Central memory CD8-positive, alpha-beta T cell (primary cell): ENCODE results near the gene CYP4F12.
"Not testable (repeated sequence)": the region's sequence is repeated elsewhere in the genome, so short reads cannot be mapped to it uniquely, and the experiment has no call there.

Source experiments
- ATAC-seq: fragments of 150-1000 bp; cut with Tn5 transposase; replicated peaks from 2 replicates; pipeline ENCODE4 v1.10.0; 2022; ENCODE audit warnings: mild to moderate bottlenecking, moderate FRiP score, moderate number of reproducible peaks; ENCODE audit not compliant: poor library complexity, severe bottlenecking; ENCODE audit errors: extremely low read depth
- DNase-seq, 2 donors: peaks; one replicate each; pipeline ENCODE4 v3.0.0; 2021; ENCODE audit warnings: low spot score in 2 of 2
- H3K27ac Mint-ChIP-seq: one replicate; pipeline ENCODE4 v1.8.0; 2022; ENCODE audit warnings: low read depth, mild to moderate bottlenecking, moderate library complexity, mixed read lengths
- H3K27me3 Mint-ChIP-seq: one replicate; pipeline ENCODE4 v1.8.0; 2022; ENCODE audit warnings: mixed read lengths
- H3K36me3 Mint-ChIP-seq: one replicate; pipeline ENCODE4 v1.8.0; 2022; ENCODE audit warnings: mild to moderate bottlenecking, moderate library complexity, mixed read lengths; ENCODE audit not compliant: insufficient read depth
- H3K4me1 Mint-ChIP-seq: one replicate; pipeline ENCODE4 v1.8.0; 2022; ENCODE audit warnings: mixed read lengths
- H3K4me3 Mint-ChIP-seq: one replicate; pipeline ENCODE4 v1.8.0; 2022; ENCODE audit warnings: mild to moderate bottlenecking, moderate library complexity, mixed read lengths
- H3K9me3 Mint-ChIP-seq: one replicate; pipeline ENCODE4 v1.8.0; 2022; ENCODE audit warnings: mixed read lengths

Gene CYP4F12

DNA sequence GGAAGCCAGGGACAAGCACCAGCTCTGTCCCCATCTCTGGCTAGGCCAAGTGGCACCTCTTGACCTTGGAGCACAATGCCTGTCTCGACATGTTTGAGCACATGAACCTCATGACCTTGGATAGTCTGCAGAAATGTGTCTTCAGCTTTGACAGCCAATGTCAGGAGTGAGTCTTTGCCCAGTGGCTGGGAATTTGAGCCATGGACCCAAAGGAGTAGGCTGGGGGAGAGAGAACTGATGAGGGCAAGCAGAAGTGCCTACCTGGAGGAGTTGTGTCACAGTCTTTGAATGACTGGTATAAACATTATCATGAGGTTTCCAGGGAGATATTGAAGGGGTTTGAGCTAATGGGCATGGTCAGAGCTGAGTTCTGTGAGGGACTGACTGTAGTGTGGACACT, 6.7 kb upstream of the CYP4F12 start:
- H3K4me3 Mint-ChIP-seq, result no peak overlapping the region
- ATAC-seq, result no peak
- no peak overlapping the region for H3K27ac Mint-ChIP-seq
- no peaks in the 10 kb centered on the region for H3K36me3 Mint-ChIP-seq
- no peak for DNase-seq
- H3K4me1 Mint-ChIP-seq, result no peaks in the 10 kb centered on the region
- no peaks in the 10 kb centered on the region for H3K9me3 Mint-ChIP-seq
- H3K27me3 Mint-ChIP-seq, result peaks cover 28% of the 10 kb centered on the region

DNA sequence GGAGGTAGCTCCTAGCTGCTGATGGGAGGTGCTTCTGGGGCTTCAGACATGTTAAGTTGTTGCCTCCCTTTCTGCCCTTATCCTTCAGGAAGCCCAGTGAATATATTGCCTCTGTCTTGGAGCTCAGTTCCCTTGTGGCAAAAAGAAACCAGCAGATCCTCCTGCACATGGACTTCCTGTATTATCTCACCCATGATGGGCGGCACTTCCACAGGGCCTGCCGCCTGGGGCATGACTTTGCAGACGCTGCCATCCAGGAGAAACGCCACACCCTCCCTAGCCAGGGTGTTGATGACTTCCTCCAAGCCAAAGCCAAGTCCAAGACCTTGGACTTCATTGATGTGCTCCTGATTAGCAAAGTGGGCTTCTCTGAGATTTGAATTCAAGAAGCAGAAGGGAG, 6.0 kb upstream of the CYP4F12 start:
- Mint-ChIP-seq H3K27me3 (peaks cover 21% of the 10 kb centered on the region), H3K4me3 (no peak overlapping the region), H3K9me3 (no peaks in the 10 kb centered on the region), H3K36me3 (no peaks in the 10 kb centered on the region), H3K27ac (no peak overlapping the region), H3K4me1 (no peaks in the 10 kb centered on the region)
- DNase-seq, result no peak
- ATAC-seq, result no peak

DNA sequence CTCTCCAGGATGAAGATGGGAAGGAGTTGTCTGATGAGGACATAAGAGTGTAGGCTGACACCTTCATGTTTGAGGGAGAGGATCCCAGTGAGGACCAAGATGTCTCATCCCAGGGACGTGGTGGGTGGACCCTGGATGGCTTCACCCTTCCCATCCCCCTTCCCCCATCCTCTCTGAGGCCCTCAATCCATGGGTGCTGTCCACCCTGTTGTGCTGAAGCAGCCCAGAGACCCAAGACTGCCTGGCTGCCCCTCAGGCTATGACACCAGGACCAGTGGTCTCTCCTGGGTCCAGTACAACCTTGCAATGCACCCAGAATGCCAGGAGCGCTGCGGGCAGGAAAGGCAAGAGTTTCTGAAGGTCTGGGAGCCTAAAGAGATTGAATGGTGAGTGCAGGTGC, 3.4 kb upstream of the CYP4F12 start:
- Mint-ChIP-seq H3K27me3 (no peaks in the 10 kb centered on the region), H3K9me3 (no peaks in the 10 kb centered on the region), H3K27ac (no peak overlapping the region), H3K4me1 (peaks cover 10% of the 10 kb centered on the region), H3K36me3 (no peaks in the 10 kb centered on the region), H3K4me3 (no peak overlapping the region)
- ATAC-seq, result no peak
- DNase-seq, result no peak

DNA sequence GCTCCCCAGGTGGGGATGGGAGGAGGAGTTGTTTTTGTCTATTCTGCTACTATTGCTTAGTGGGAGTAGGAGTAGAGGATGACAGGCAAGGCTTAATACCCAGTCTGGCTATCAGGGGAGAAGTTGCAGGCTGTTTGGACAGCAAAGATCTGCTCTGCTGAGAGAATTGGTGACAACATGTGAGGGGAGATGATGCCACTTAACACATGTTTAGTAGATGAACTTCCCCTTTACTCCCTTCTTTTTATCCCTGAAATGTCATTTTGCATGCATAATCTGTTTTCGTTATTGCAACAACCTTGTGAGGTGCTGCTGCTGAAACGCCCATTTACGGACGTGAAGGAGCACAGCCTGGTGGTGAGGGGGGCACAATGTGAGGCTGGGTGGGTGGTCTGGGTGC, 3.0 kb upstream of the CYP4F12 start:
- H3K27me3 Mint-ChIP-seq, result no peaks in the 10 kb centered on the region
- no peaks in the 10 kb centered on the region for H3K9me3 Mint-ChIP-seq
- ATAC-seq (no peak), DNase-seq (no peak)
- H3K27ac Mint-ChIP-seq, result no peak overlapping the region
- no peaks in the 10 kb centered on the region for H3K36me3 Mint-ChIP-seq
- peaks cover 10% of the 10 kb centered on the region for H3K4me1 Mint-ChIP-seq
- no peak overlapping the region for H3K4me3 Mint-ChIP-seq

DNA sequence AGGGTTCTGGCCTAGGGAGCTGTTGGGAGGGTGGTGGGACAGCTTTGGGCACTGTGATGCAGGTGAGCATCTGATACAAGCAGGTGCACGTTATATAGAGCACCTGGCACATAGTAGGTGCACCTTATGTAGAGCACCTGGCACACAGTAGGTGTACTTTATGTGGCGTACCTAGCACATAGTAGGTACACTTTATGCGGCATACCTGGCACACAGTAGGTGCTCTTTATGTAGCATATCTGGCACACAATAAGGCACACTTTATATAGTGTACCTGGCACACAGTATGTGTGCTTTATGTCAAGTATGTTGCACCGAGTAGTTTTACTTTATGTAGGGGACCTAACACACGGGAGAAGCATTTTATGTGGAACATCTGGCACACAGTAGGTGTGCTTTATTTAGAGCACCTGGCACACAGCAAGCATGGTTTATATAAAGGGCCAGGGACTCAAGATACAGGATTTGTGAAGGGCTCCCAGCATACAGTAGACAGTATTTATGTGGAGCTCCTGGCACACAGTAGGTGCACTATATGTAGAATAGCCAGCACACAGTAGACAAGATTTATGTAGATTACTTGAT, 1.6 kb upstream of the CYP4F12 start:
- DNase-seq (no peak), ATAC-seq (no peak)
- H3K4me1 Mint-ChIP-seq, result peaks cover 10% of the 10 kb centered on the region
- no peak overlapping the region for H3K27ac Mint-ChIP-seq
- H3K4me3 Mint-ChIP-seq, result no peak overlapping the region
- H3K36me3 Mint-ChIP-seq, result peaks cover 2% of the 10 kb centered on the region
- no peaks in the 10 kb centered on the region for H3K27me3 Mint-ChIP-seq
- no peaks in the 10 kb centered on the region for H3K9me3 Mint-ChIP-seq

DNA sequence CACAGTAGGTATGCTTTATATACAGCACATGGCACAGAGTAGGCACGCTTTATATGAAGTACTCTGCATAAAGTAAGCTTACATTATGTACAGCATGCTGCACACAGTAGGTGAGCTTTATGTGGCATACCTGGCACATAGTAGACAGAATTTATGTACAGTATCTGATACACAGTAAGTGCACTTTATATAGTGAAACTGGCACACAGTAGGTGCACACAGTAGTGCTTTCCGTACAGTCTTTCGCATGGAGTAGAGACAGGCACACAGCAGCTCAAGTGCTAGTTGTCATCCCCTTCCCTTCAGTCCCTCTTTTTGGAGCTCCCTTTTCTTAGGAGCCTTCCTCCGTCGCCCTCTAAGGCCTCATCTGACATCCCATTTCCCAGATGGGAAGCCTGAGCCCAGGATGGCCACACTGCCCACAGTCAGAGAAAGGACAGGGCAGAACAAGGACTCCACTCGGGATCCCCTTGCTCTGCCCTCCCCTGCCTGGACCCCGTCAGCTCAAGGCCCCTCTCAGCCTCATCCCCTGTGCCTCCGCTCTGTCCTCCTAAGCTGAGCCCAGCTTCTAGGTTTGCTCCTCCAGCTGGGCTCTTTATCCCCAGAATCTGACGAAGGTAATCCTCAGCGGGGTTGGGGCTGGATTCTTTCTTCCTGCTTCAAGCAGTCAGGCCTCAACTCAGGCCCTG, 852 bp upstream of the CYP4F12 start:
- ATAC-seq (no peak), DNase-seq (no peak)
- Mint-ChIP-seq H3K27me3 (no peaks in the 10 kb centered on the region), H3K9me3 (no peaks in the 10 kb centered on the region), H3K36me3 (peaks cover 2% of the 10 kb centered on the region), H3K4me1 (peaks cover 10% of the 10 kb centered on the region), H3K27ac (peak overlapping the region; percentile 26), H3K4me3 (no peak overlapping the region)

DNA sequence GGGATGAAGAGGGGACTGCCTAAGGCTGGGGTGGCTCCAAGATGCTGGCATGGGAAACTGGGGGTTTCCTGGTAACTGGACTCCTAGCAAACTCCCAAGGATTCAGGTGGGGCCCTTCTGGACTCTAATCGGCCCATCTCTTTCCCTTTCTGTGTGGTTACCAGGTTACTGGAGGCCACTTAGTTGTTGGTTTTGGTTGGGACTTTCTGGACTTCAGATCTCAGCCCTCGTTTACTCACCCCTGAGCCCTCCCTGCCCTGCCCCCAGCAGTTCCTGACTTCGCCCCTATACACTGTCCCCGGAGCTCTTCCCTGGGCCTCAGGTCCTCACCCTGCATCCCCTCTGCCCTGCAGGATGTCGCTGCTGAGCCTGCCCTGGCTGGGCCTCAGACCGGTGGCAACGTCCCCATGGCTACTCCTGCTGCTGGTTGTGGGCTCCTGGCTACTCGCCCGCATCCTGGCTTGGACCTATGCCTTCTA, 328 bp downstream of the CYP4F12 start:
- peak overlapping the region; percentile 26 for H3K27ac Mint-ChIP-seq
- H3K27me3 Mint-ChIP-seq, result no peaks in the 10 kb centered on the region
- peaks cover 2% of the 10 kb centered on the region for H3K36me3 Mint-ChIP-seq
- DNase-seq (no peak), ATAC-seq (peak; percentile 75)
- H3K4me1 Mint-ChIP-seq, result peaks cover 17% of the 10 kb centered on the region
- H3K9me3 Mint-ChIP-seq, result peaks cover 9% of the 10 kb centered on the region
- no peak overlapping the region for H3K4me3 Mint-ChIP-seq

DNA sequence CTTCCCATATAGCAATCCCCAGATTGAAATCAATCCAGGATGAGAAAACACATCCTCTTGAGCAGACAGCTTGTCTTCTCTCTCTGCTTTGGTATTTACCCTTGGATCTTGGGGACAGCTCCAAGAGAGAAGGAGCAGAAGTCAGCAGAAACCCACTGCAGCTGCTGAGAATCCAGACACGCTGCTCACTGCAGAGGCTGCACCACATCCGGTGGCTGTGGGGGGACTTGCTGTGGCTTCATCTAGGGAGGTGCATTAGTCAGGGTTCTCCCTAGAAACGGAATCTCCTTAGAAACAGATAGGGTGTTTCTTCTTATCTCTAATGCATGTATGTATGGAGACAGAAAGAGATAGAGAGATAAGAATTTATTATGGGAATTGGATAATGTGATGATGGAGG, 2.7 kb downstream of the CYP4F12 start:
- ATAC-seq, result no peak
- H3K4me3 Mint-ChIP-seq, result no peak overlapping the region
- no peak overlapping the region for H3K27ac Mint-ChIP-seq

DNA sequence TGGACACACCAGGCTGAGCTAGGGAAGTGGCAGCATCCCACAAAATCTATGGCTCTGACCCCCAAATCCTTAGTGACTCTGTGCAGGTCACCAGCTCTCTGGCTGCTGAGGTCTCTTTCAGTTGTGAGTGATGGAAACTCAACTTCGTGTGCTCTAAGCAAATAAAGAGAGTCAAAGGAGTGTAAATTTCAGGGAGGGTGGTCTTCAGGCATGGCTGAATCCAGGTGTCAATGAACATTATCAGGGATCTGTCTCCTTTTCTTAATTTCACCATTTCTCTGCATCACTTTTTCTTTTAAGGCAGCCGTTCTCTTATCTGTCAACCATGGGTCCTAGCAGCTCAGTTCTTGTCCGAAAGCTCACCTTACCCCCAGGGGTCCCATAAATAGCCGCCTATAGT, 6.2 kb downstream of the CYP4F12 start:
- DNase-seq, result no peak
- peaks cover 9% of the 10 kb centered on the region for H3K9me3 Mint-ChIP-seq
- H3K27ac Mint-ChIP-seq, result no peak overlapping the region
- ATAC-seq, result no peak
- H3K27me3 Mint-ChIP-seq, result peaks cover 32% of the 10 kb centered on the region
- peaks cover 7% of the 10 kb centered on the region for H3K4me1 Mint-ChIP-seq
- no peak overlapping the region for H3K4me3 Mint-ChIP-seq
- peaks cover 4% of the 10 kb centered on the region for H3K36me3 Mint-ChIP-seq

More for the DNA sequence above, 2.7 kb downstream of the CYP4F12 start:
- no peak for DNase-seq
- Mint-ChIP-seq H3K4me1 (peaks cover 17% of the 10 kb centered on the region), H3K27me3 (peaks cover 7% of the 10 kb centered on the region), H3K9me3 (peaks cover 9% of the 10 kb centered on the region), H3K36me3 (peaks cover 4% of the 10 kb centered on the region)

DNA sequence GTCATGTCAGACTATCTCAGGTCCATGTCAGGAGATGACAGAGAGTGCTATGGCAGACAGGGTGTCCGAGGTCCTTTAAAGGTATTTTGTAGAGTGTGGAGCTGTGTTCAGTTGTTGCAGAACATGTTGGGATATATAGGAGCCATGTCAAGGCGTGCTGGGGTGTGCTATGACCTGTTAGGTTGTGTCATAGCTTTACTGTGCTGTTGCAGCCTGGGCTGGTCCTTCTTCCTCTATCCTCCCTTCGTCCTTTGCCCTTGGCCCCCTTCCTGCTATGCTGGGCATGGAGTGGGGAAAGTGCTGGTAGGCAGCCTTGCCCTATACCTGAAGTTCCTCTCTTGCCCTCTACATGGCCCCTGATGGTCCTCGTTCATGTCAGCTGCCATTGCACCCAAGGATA, 7.0 kb downstream of the CYP4F12 start:
- ATAC-seq, H3K4me1 Mint-ChIP-seq, H3K4me3 Mint-ChIP-seq, H3K36me3 Mint-ChIP-seq, H3K27ac Mint-ChIP-seq, DNase-seq, H3K9me3 Mint-ChIP-seq: not testable (repeated sequence)
- H3K27me3 Mint-ChIP-seq, result peaks cover 39% of the 10 kb centered on the region

DNA sequence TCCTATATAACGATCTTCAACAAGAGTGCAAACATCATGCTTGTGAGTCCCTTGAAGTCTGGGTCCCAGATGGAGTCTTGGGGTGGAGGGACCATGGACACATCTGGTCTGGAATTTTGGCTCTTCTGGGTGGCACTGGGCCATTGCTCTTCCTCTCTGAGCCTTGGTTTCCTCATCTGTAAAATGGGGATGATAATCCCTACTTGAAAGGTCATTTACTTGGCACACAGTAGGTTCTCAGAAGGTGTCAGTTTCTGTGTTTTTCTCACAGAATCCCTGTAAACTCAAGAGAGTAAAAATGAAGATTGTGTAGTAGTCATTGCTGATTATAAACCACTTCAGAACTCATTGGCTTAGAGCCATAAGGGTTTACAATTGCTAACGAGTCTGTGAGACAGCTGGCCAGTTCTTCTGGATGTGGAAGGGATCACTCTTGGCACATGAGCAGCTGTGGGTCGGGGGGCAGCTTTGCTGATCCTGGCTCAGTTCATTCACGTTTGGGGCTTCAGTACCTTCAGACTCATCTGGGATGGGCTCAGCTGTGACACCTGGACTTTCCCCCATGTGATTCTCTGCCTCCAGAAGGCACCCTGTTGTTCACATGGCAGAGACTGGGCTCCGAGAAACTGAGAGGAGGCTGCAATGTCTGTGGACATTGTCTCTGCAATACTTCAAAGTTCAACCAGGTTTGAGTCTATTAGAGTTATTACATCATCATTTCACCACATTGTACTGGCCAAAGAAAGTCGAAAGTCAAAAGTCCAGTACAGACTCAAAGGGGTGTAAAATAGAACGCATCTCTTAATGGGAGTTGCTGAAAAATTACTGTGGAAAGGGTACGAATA, 7.8 kb downstream of the CYP4F12 start:
- Mint-ChIP-seq H3K27me3 (peaks cover 45% of the 10 kb centered on the region), H3K27ac (no peak overlapping the region), H3K4me1 (peaks cover 7% of the 10 kb centered on the region), H3K36me3 (peaks cover 2% of the 10 kb centered on the region), H3K9me3 (peaks cover 9% of the 10 kb centered on the region), H3K4me3 (no peak overlapping the region)
- ATAC-seq, result no peak
- no peak for DNase-seq

DNA sequence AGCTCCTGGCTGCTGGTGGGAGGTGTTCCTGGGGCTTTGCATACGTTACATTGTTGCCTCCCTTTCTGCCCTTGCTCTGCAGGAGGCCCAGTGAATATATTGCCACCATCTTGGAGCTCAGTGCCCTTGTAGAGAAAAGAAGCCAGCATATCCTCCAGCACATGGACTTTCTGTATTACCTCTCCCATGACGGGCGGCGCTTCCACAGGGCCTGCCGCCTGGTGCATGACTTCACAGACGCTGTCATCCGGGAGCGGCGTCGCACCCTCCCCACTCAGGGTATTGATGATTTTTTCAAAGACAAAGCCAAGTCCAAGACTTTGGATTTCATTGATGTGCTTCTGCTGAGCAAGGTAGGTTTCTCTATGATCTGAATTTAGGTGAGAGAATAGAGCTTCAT, 10.5 kb downstream of the CYP4F12 start:
- Mint-ChIP-seq H3K27ac (no peak overlapping the region), H3K36me3 (peaks cover 2% of the 10 kb centered on the region), H3K27me3 (peaks cover 68% of the 10 kb centered on the region), H3K4me3 (no peak overlapping the region), H3K9me3 (peaks cover 2% of the 10 kb centered on the region), H3K4me1 (no peaks in the 10 kb centered on the region)
- ATAC-seq (no peak), DNase-seq (no peak)

DNA sequence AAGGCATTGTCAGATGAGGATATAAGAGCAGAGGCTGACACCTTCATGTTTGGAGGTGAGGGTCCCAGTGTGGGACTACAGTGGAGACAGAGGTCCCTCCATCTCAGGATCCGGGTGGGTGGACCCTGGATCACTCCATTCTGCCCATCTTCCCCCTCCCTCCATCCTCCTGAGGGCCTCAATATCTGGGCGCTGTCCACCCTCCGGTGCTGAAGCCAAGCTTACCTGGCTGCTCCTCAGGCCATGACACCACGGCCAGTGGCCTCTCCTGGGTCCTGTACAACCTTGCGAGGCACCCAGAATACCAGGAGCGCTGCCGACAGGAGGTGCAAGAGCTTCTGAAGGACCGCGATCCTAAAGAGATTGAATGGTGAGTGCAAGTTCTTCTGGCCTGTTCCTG, 11.9 kb downstream of the CYP4F12 start:
- Mint-ChIP-seq H3K27me3 (peaks cover 77% of the 10 kb centered on the region), H3K4me3 (no peak overlapping the region), H3K36me3 (peaks cover 2% of the 10 kb centered on the region), H3K27ac (no peak overlapping the region), H3K9me3 (peaks cover 3% of the 10 kb centered on the region), H3K4me1 (no peaks in the 10 kb centered on the region)
- no peak for ATAC-seq
- no peak for DNase-seq
